Motor neuron (in vitro differentiated cells): Measurements from ENCODE around the gene ADSS1. TPM values are rescaled to one million over a fixed set of nuclear protein-coding genes. Genes with fewer than 3 reads are reported as not detected.

Experiments used
- ATAC-seq, 8 experiments: fragments of 200-7000 bp; cut with Tn5 transposase; replicated peaks in 6 of 8; 2 replicates each; pipeline ENCODE4 v1.8.0; 2021; ENCODE audit warnings: mild to moderate bottlenecking in 8 of 8, moderate library complexity in 8 of 8
- H3K27ac ChIP-seq, 2 donors: fragments of 250-450 bp; sonication (Bioruptor Pico); 2 replicates each; pipeline ENCODE4 v1.9.0; 2021; ENCODE audit warnings: antibody characterized with exemption in 2 of 2, mild to moderate bottlenecking in 2 of 2, moderate library complexity in 1 of 2
- H3K4me1 ChIP-seq, 2 donors: fragments of 250-450 bp; sonication (Bioruptor Pico); replicated peaks in 1 of 2; 2 replicates each; pipeline ENCODE4 v1.6.1; 2021; ENCODE audit warnings: antibody characterized with exemption in 2 of 2, mild to moderate bottlenecking in 2 of 2, moderate library complexity in 1 of 2
- H3K4me3 ChIP-seq, 5 donors: fragments of 250-450 bp; sonication (Bioruptor Pico); 2 replicates each; pipeline ENCODE4 v1.9.0; 2021; ENCODE audit warnings: antibody characterized with exemption in 5 of 5, mild to moderate bottlenecking in 5 of 5, moderate library complexity in 4 of 5
- WGBS, 10 experiments: fragments of 450-650 bp; shearing (Covaris generic); methylation state at CpG; one replicate each; pipeline ENCODE4 v1.0.0; 2022; 5-methylcytosine and 5-hydroxymethylcytosine counted together
- in situ Hi-C, 9 experiments: fragments of 400-800 bp; cut with MboI; loops; one replicate each; pipeline ENCODE4 v1.15.0; 2021; ENCODE audit warnings: low sequenced_read_pairs in 9 of 9, low pct_unique_long_range_greater_than_20kb in 2 of 9; ENCODE audit not compliant: unreplicated experiment in 9 of 9
- total RNA-seq, 8 experiments: library from RNA; unstranded; fragments of 300-600 nt; gene quantifications; 2 replicates each; pipeline versions ENCODE4 v1.2.3 to v1.2.4, GENCODE V29; 2022

ADSS1 gene
- total RNA-seq, 8 experiments from 2014 or later, result 2.0 to 13.3 (median 3.1) TPM

- peaks cover 13 to 20% of the 10 kb centered on the region in 2 donors for H3K4me1 ChIP-seq
- peak overlapping the region in 1 of 2 donors; percentile 73 for H3K27ac ChIP-seq
- H3K4me3 ChIP-seq, result no peak overlapping the region
- in situ Hi-C loops, result no loop called here
- ATAC-seq, result peak in 5 of 8 experiments; percentile 25 to 63 (median 48)
- WGBS, 10 experiments, result 75 to 93% (median 83%) methylated on average over 1 to 3 of the region's 14 CpGs; no CpG with 5 or more reads in 7 of the 10 experiments
Measured at GRCh38 chr14:104788161-104788818, 64.3 kb downstream of the ADSS1 start.

DNA sequence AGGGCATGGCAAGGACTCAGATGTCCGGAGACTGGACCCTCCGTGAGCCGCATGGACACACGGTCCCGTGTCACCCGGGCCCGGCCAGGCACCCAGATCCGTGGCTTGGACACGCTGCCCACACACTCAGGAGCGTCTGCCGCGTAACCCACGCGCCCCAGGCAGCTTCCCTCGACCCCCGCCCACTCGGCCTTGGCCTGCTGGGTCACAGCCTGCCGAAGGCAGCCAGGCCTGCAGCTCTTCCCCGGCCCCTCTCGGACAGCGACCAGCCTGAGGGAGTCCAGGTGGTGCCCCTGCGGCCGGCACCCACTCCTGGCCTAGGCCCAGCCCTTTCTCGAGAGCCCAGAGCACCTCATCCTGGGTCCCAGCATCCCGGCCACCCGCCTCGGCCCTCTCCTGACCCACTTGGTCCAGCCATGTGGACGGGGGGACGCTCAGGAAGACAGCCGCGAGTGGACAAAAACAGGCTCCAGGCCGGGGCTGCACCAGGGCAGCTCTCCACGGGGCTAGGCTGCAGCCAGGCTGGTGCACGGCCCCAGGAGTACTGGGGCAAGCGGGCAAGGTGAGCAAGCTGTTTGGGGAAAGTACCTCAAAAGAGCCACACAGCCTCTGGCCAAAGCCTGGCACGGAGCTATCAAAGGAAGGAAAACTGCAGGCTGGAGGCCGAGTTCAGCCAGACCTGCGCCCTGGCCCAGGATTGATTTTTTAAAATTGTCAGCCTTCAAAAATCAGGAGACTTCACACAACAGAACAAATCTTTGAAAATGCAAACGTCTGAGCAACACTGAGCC, 65.0 kb downstream of the ADSS1 start:
- Histone ChIP-seq H3K4me3 (no peak overlapping the region), H3K4me1 (peaks cover 21 to 26% of the 10 kb centered on the region in 2 donors), H3K27ac (no peak overlapping the region)
- in situ Hi-C loops, result no loop called here
- ATAC-seq, result no peak
- 40 to 100% (median 84%) methylated on average over 1 to 11 of the region's 39 CpGs; no CpG with 5 or more reads in 5 of the 10 experiments for WGBS, 10 experiments

- Histone ChIP-seq H3K4me3 (no peak overlapping the region), H3K27ac (no peak overlapping the region), H3K4me1 (peaks cover 26 to 28% of the 10 kb centered on the region in 2 donors)
- in situ Hi-C loops, result no loop called here
- peak in 1 of 8 experiments; percentile 6 for ATAC-seq
- WGBS, 10 experiments, result 50 to 100% (median 94%) methylated on average over 1 to 8 of the region's 31 CpGs; no CpG with 5 or more reads in 7 of the 10 experiments
Measured at GRCh38 chr14:104789752-104790743, 66.0 kb downstream of the ADSS1 start.

- WGBS, 10 experiments, result 67 to 100% methylated on average over 4 of the region's 9 CpGs; no CpG with 5 or more reads in 8 of the 10 experiments
- Histone ChIP-seq H3K27ac (no peak overlapping the region), H3K4me3 (no peak overlapping the region), H3K4me1 (peaks cover 31 to 35% of the 10 kb centered on the region in 2 donors)
- no peak for ATAC-seq
- in situ Hi-C loops, result no loop called here
Measured at GRCh38 chr14:104791425-104791824, 67.4 kb downstream of the ADSS1 start.

DNA sequence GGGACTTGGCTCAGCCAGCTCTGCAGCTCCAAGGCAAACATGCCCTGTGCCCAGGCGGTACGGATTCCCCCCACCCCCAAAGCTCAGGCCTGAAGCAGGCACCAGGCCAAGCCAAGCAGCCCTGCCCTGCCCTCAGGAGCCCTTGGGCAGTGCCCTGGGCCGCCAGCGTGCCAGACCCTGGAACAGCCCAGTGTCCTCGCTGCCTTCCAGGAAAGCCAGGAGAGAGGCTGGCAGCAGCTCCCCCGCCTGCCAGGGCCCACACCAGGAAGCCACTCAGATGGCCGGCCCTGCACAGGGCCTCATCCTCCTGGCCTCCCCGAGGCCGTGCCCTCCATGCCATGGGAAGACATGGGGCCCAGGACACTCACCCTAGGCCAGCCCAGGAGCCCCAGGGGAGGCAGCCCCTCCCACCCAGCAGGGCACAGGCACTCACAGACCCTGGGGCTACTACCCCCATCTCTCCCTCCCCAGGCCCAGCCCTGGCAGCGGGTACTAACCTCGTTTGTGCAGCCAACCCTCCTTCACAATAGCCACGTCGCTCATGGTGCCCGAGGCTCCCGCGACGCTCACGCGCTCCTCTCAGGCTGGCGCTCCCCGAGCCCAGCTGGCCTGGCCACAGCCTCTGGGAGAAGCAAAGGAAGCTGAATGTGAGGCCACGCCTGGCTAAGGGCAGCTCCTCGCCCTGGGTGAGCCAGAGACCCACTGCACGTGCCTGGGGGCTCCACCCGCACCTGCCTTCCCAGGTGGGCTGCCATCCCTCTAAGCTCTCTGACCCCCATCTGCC, 68.3 kb downstream of the ADSS1 start:
- Histone ChIP-seq H3K4me1 (peaks cover 31 to 44% of the 10 kb centered on the region in 2 donors), H3K27ac (no peak overlapping the region), H3K4me3 (no peak overlapping the region)
- in situ Hi-C loops, result no loop called here
- ATAC-seq, result no peak
- WGBS, 10 experiments, result 78 to 90% (median 80%) methylated on average over 2 to 6 of the region's 25 CpGs; no CpG with 5 or more reads in 7 of the 10 experiments

GRCh38 chr14:104792945-104793702, 69.1 kb downstream of the ADSS1 start:
- Histone ChIP-seq H3K27ac (no peak overlapping the region), H3K4me3 (no peak overlapping the region), H3K4me1 (peaks cover 31 to 48% of the 10 kb centered on the region in 2 donors)
- 45 to 100% (median 63%) methylated on average over 1 to 7 of the region's 16 CpGs; no CpG with 5 or more reads in 5 of the 10 experiments for WGBS, 10 experiments
- ATAC-seq, result no peak
- in situ Hi-C loops, result no loop called here

- in situ Hi-C loops, result no loop called here
- Histone ChIP-seq H3K4me1 (peaks cover 27 to 43% of the 10 kb centered on the region in 2 donors), H3K27ac (no peak overlapping the region), H3K4me3 (peak overlapping the region in 2 of 5 donors; percentile 66 to 98)
- WGBS, 10 experiments, result 90% methylated on average over 1 of the region's 2 CpGs; no CpG with 5 or more reads in 9 of the 10 experiments
- ATAC-seq, result no peak
Measured at GRCh38 chr14:104793703-104793959, 69.6 kb downstream of the ADSS1 start.

GRCh38 chr14:104794099-104794498, 70.1 kb downstream of the ADSS1 start:
- Histone ChIP-seq H3K27ac (peak overlapping the region in 1 of 2 donors; percentile 70), H3K4me1 (peaks cover 22 to 38% of the 10 kb centered on the region in 2 donors), H3K4me3 (peak overlapping the region; percentile 66 to 98 (median 85))
- peak; percentile 1 to 60 (median 17) for ATAC-seq
- in situ Hi-C loops, result no loop called here
- WGBS, 10 experiments, result 0 to 27% (median 0%) methylated on average over 1 to 12 of the region's 15 CpGs; no CpG with 5 or more reads in 5 of the 10 experiments

DNA sequence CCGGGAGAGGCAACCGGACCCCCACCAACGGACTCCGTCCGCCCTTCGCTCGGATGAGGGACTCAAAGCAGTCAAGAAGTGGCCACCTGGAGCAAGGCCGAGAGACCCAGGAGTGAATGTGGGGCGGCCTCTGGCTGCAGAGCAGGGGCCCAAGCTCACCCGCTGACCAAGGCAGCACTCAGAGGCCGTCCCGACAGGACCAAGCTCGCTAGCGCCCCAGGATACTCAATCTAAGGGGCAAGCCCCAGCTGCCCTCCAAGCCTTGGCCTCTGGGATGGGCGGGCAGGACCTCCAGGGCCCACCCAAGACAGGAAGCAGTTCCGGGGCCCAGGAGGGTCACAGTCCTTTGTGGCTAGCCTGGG, 70.6 kb downstream of the ADSS1 start:
- in situ Hi-C loops, result no loop called here
- Histone ChIP-seq H3K4me3 (peak overlapping the region; percentile 66 to 98 (median 85)), H3K4me1 (peaks cover 22 to 42% of the 10 kb centered on the region in 2 donors), H3K27ac (peak overlapping the region in 1 of 2 donors; percentile 70)
- 0 to 2% (median 0%) methylated on average over 2 to 10 of the region's 16 CpGs; no CpG with 5 or more reads in 6 of the 10 experiments for WGBS, 10 experiments
- ATAC-seq, result peak; percentile 5 to 43 (median 28)

DNA sequence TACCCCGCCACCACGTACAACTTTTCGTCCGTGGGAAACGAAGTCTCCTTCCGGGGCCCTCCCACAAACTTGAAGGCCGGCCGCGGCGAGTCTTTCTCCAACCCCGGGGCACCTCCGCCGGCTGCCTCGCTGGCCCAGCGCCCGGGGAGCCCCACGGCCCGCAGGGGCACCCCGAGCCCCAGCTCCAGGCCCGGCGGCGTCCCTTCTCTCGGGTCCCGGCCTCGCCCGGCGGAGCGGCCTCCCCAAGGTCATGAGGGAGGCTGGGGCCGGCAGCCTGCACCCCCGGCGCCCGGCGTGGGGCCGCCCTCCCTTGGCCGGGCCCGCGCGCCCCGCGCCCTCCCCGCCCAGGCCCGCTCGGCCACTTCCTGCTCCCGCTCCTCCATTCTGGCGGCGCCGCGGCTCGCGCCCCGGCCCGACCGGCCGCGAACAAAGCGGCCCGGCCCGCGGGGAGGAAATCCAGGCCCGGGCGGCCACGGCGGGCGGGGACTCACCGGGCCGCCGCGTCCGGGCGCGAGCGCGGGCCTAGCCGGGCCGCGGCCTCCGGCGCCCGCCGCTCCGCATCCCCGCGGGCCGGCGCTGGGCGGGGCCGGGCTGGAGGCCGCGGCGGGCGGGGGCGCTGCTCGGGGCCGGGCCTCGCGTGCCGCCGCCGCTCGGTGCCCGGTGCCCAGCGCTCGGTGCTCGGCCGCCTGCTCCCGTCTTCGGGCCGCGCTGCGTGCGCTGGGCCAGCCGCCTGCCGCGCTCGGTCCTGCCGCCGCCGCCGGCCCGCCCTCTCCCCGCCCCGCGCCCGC, 71.2 kb downstream of the ADSS1 start, which contains the start of gene AKT1:
Gene AKT1, minus strand, starts transcription at position 756 of the 788 bp plus-strand sequence. CDS start 3,105 bp downstream, outside the sequence.
- 0 to 2% (median 0%) methylated on average over 4 to 11 of the region's 124 CpGs; no CpG with 5 or more reads in 7 of the 10 experiments for WGBS, 10 experiments
- in situ Hi-C loops, result no loop called here
- H3K4me3 ChIP-seq, result peak within 1 kb of the TSS; percentile 66 to 98 (median 85)
- peak within 1 kb of the TSS; percentile 57 to 70 for H3K27ac ChIP-seq
- peaks cover 27 to 47% of the 10 kb centered on the region in 2 donors for H3K4me1 ChIP-seq
- ATAC-seq, result peak; percentile 18 to 47 (median 31)
